SU-DHL-6 (cell line): ENCODE measurements around the gene SPDYE16.
"Not testable (repeated sequence)": the region's sequence is repeated elsewhere in the genome, so short reads cannot be mapped to it uniquely, and the experiment has no call there.

Experiments
- CTCF ChIP-seq: fragments of 200-600 bp; sonication (generic); IDR thresholded peaks from one replicate; pipeline ENCODE4 v1.5.1; 2017; ENCODE audit warnings: antibody characterized with exemption, mild to moderate bottlenecking, low read length, moderate library complexity; ENCODE audit not compliant: insufficient read depth, poor library complexity, severe bottlenecking
- EZH2phosphoT487 ChIP-seq: fragments of 200-600 bp; sonication (generic), shearing (Covaris generic); conservative IDR thresholded peaks from 2 replicates; pipeline ENCODE4 v1.6.1; 2018; ENCODE audit warnings: mild to moderate bottlenecking, antibody characterized with exemption, low read length, moderate library complexity, mixed read lengths

- not testable (repeated sequence) for TF ChIP-seq CTCF, EZH2phosphoT487
Measured at GRCh38 chr7:76588586-76588985, 45.5 kb upstream of the SPDYE16 start.
